ENCODE results near the gene LMBRD2. TPM values are rescaled to one million over a fixed set of nuclear protein-coding genes. Genes with fewer than 3 reads are reported as not detected.

LMBRD2 gene
- total and polyA plus RNA-seq, 2 donors (not counting 1 experiment from before 2014, with no cell fraction given) = 7.2 to 19.8 TPM

DNA sequence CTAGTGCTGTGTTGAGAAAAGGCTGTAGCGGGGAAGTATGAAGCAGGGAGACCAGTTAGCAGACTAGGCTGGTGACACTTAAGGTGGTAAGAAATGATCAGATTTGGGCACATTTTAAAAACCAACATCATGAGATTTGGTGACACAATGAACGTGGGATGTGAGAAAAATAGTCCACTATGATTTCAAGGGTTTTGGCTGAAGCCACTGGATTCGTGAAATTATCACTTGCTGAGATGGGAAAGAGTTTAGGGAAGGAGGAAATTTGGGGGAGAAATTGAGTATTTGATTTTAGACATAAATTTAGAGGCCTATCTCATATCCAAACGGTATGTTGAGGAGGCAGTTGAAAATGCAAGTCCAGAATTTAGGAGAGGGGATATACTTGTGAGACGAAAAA, 23.4 kb upstream of the LMBRD2 start:
- H3K4me1 ChIP-seq (ENCODE audit: control insufficient read depth, extremely low read depth, insufficient read depth, low read length) = no peaks in the 10 kb centered on the region
- H3K9me3 ChIP-seq (ENCODE audit: control insufficient read depth, insufficient read depth, low read depth, low read length) = no peaks in the 10 kb centered on the region
- no peak overlapping the region for H3K4me3 ChIP-seq (replicated peaks in 1 of 4; ENCODE audit: control extremely low read depth in 1 of 4, insufficient read depth in 1 of 4, low read depth in 3 of 4, low read length in 4 of 4)
- H3K79me2 ChIP-seq (ENCODE audit: control insufficient read depth, insufficient read depth, low read length) = no peaks in the 10 kb centered on the region
- no peak for TF ChIP-seq EZH2 (IDR thresholded peaks at IDR 0.05; ENCODE audit: low read length, missing control alignments)
- TF ChIP-seq CTCF (conservative IDR thresholded peaks at IDR 0.05 in 1 of 2, IDR thresholded peaks at IDR 0.05 in 1 of 2; ENCODE audit: low read depth in 1 of 2, low read length in 2 of 2) = no peak
- H3K27me3 ChIP-seq (ENCODE audit: control insufficient read depth, insufficient read depth, low read length) = no peaks in the 10 kb centered on the region
- no peak overlapping the region for H2AFZ ChIP-seq (ENCODE audit: low read length)
- peaks cover 7% of the 10 kb centered on the region for H3K36me3 ChIP-seq (ENCODE audit: control insufficient read depth, insufficient read depth, low read length)
- no peak overlapping the region for H3K27ac ChIP-seq (ENCODE audit: insufficient read depth, low read length)
- no peak overlapping the region for H3K4me2 ChIP-seq (ENCODE audit: extremely low read depth, insufficient read depth, low read length)
- no peaks in the 10 kb centered on the region for H4K20me1 ChIP-seq (ENCODE audit: control insufficient read depth, extremely low read depth, insufficient read depth, low read length)
- H3K9ac ChIP-seq (ENCODE audit: insufficient read depth, low read length) = no peak overlapping the region
- no peak for DNase-seq (ENCODE audit: low read depth in 2 of 2)

DNA sequence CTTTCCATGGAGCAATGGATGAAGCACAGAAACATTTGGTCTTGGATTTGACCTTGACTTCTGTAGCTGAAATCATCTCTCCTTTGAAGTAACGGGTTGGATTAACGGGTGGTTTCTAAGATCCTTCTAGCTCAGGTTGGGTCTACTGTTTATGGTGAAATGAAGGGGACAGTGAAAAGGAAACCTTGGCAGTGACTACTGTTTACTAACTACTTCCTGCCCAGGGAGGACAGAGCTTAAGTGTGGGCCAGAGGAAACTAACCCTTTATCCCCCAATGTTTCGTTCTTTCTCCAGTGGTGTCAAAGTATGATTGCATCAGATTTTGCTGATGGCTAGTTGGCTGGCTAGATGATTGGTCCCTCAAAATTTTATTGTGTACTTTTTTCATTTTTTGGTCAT, 22.4 kb upstream of the LMBRD2 start:
- Histone ChIP-seq H4K20me1 (ENCODE audit: control insufficient read depth, extremely low read depth, insufficient read depth, low read length) (no peaks in the 10 kb centered on the region), H3K4me1 (ENCODE audit: control insufficient read depth, extremely low read depth, insufficient read depth, low read length) (no peaks in the 10 kb centered on the region), H3K27me3 (ENCODE audit: control insufficient read depth, insufficient read depth, low read length) (no peaks in the 10 kb centered on the region), H3K27ac (ENCODE audit: insufficient read depth, low read length) (no peak overlapping the region), H3K4me2 (ENCODE audit: extremely low read depth, insufficient read depth, low read length) (no peak overlapping the region), H3K9ac (ENCODE audit: insufficient read depth, low read length) (no peak overlapping the region), H3K4me3 (replicated peaks in 1 of 4; ENCODE audit: control extremely low read depth in 1 of 4, insufficient read depth in 1 of 4, low read depth in 3 of 4, low read length in 4 of 4) (no peak overlapping the region), H3K36me3 (ENCODE audit: control insufficient read depth, insufficient read depth, low read length) (peaks cover 5% of the 10 kb centered on the region), H2AFZ (ENCODE audit: low read length) (no peak overlapping the region), H3K9me3 (ENCODE audit: control insufficient read depth, insufficient read depth, low read depth, low read length) (no peaks in the 10 kb centered on the region), H3K79me2 (ENCODE audit: control insufficient read depth, insufficient read depth, low read length) (no peaks in the 10 kb centered on the region)
- TF ChIP-seq CTCF (conservative IDR thresholded peaks at IDR 0.05 in 1 of 2, IDR thresholded peaks at IDR 0.05 in 1 of 2; ENCODE audit: low read depth in 1 of 2, low read length in 2 of 2) (no peak), EZH2 (IDR thresholded peaks at IDR 0.05; ENCODE audit: low read length, missing control alignments) (no peak)
- no peak for DNase-seq (ENCODE audit: low read depth in 2 of 2)

GRCh38 chr5:36173426-36173825, 21.7 kb upstream of the LMBRD2 start:
- H3K9ac ChIP-seq (ENCODE audit: insufficient read depth, low read length) = no peak overlapping the region
- H3K4me1 ChIP-seq (ENCODE audit: control insufficient read depth, extremely low read depth, insufficient read depth, low read length) = no peaks in the 10 kb centered on the region
- H4K20me1 ChIP-seq (ENCODE audit: control insufficient read depth, extremely low read depth, insufficient read depth, low read length) = no peaks in the 10 kb centered on the region
- H3K4me2 ChIP-seq (ENCODE audit: extremely low read depth, insufficient read depth, low read length) = no peak overlapping the region
- H3K4me3 ChIP-seq (replicated peaks in 1 of 4; ENCODE audit: control extremely low read depth in 1 of 4, insufficient read depth in 1 of 4, low read depth in 3 of 4, low read length in 4 of 4) = no peak overlapping the region
- H3K27ac ChIP-seq (ENCODE audit: insufficient read depth, low read length) = no peak overlapping the region
- no peaks in the 10 kb centered on the region for H3K27me3 ChIP-seq (ENCODE audit: control insufficient read depth, insufficient read depth, low read length)
- H2AFZ ChIP-seq (ENCODE audit: low read length) = no peak overlapping the region
- peaks cover 4% of the 10 kb centered on the region for H3K36me3 ChIP-seq (ENCODE audit: control insufficient read depth, insufficient read depth, low read length)
- H3K79me2 ChIP-seq (ENCODE audit: control insufficient read depth, insufficient read depth, low read length) = no peaks in the 10 kb centered on the region
- TF ChIP-seq EZH2 (IDR thresholded peaks at IDR 0.05; ENCODE audit: low read length, missing control alignments) (no peak), CTCF (conservative IDR thresholded peaks at IDR 0.05 in 1 of 2, IDR thresholded peaks at IDR 0.05 in 1 of 2; ENCODE audit: low read depth in 1 of 2, low read length in 2 of 2) (no peak)
- no peaks in the 10 kb centered on the region for H3K9me3 ChIP-seq (ENCODE audit: control insufficient read depth, insufficient read depth, low read depth, low read length)
- DNase-seq (ENCODE audit: low read depth in 2 of 2) = no peak

All from fibroblast of lung (primary cell).